ENCODE results near the gene PPP6R1. TPM values are rescaled to one million over a fixed set of nuclear protein-coding genes. Genes with fewer than 3 reads are reported as not detected.

Gene PPP6R1
- total and polyA plus RNA-seq, 2 of the 13 experiments (the other 11 are each of a cell fraction or from before 2014, with no cell fraction given) = 25.8 to 54.0 TPM

- TF ChIP-seq PRPF4 (IDR thresholded peaks at IDR 0.05; ENCODE audit: low read depth, low read length, poor library complexity, severe bottlenecking) (no peak), SRSF4 (IDR thresholded peaks at IDR 0.05; ENCODE audit: low read depth, low read length, poor library complexity, severe bottlenecking) (no peak), NFYC (CRISPR knock-in tag; IDR thresholded peaks at IDR 0.05) (no peak), KAT8 (CRISPR knock-in tag; IDR thresholded peaks at IDR 0.05) (no peak), ZNF263 (CRISPR knock-in tag; IDR thresholded peaks at IDR 0.05) (no peak), NBN (conservative IDR thresholded peaks at IDR 0.05) (no peak), ZNF383 (CRISPR knock-in tag; IDR thresholded peaks at IDR 0.05; ENCODE audit: borderline replicate concordance) (no peak), FOXM1 (CRISPR knock-in tag; IDR thresholded peaks at IDR 0.05) (no peak), KLF16 (CRISPR knock-in tag; IDR thresholded peaks at IDR 0.05) (no peak), FOXC1 (CRISPR knock-in tag; IDR thresholded peaks at IDR 0.05; ENCODE audit: borderline replicate concordance) (peak; percentile 26; the same call in 1 of the 2 replicates), HNRNPL (IDR thresholded peaks at IDR 0.05; ENCODE audit: low read depth, low read length) (no peak), ZNF367 (CRISPR knock-in tag; IDR thresholded peaks at IDR 0.05; ENCODE audit: borderline replicate concordance) (no peak), TFE3 (CRISPR knock-in tag; IDR thresholded peaks at IDR 0.05) (no peak), RNF2 (conservative IDR thresholded peaks at IDR 0.05; ENCODE audit: low read depth) (no peak), MLLT10 (CRISPR knock-in tag; IDR thresholded peaks at IDR 0.05) (no peak), ZNF501 (CRISPR knock-in tag; IDR thresholded peaks at IDR 0.05) (peak; percentile 56; the same call in 1 of the 2 replicates), ZNF572 (CRISPR knock-in tag; IDR thresholded peaks at IDR 0.05) (no peak), PLRG1 (conservative IDR thresholded peaks at IDR 0.05) (no peak)
- TF ChIP-seq, protein P1, sequence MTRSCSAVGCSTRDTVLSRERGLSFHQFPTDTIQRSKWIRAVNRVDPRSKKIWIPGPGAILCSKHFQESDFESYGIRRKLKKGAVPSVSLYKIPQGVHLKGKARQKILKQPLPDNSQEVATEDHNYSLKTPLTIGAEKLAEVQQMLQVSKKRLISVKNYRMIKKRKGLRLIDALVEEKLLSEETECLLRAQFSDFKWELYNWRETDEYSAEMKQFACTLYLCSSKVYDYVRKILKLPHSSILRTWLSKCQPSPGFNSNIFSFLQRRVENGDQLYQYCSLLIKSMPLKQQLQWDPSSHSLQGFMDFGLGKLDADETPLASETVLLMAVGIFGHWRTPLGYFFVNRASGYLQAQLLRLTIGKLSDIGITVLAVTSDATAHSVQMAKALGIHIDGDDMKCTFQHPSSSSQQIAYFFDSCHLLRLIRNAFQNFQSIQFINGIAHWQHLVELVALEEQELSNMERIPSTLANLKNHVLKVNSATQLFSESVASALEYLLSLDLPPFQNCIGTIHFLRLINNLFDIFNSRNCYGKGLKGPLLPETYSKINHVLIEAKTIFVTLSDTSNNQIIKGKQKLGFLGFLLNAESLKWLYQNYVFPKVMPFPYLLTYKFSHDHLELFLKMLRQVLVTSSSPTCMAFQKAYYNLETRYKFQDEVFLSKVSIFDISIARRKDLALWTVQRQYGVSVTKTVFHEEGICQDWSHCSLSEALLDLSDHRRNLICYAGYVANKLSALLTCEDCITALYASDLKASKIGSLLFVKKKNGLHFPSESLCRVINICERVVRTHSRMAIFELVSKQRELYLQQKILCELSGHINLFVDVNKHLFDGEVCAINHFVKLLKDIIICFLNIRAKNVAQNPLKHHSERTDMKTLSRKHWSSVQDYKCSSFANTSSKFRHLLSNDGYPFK (CRISPR knock-in tag; IDR thresholded peaks at IDR 0.05; ENCODE audit: borderline replicate concordance) = peak; percentile 49; the same call in 1 of the 2 replicates
- TF ChIP-seq, protein P2, sequence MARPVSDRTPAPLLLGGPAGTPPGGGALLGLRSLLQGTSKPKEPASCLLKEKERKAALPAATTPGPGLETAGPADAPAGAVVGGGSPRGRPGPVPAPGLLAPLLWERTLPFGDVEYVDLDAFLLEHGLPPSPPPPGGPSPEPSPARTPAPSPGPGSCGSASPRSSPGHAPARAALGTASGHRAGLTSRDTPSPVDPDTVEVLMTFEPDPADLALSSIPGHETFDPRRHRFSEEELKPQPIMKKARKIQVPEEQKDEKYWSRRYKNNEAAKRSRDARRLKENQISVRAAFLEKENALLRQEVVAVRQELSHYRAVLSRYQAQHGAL (CRISPR knock-in tag; IDR thresholded peaks at IDR 0.05; ENCODE audit: not compliant biosample characterization) = no peak
- TF ChIP-seq, protein P3, sequence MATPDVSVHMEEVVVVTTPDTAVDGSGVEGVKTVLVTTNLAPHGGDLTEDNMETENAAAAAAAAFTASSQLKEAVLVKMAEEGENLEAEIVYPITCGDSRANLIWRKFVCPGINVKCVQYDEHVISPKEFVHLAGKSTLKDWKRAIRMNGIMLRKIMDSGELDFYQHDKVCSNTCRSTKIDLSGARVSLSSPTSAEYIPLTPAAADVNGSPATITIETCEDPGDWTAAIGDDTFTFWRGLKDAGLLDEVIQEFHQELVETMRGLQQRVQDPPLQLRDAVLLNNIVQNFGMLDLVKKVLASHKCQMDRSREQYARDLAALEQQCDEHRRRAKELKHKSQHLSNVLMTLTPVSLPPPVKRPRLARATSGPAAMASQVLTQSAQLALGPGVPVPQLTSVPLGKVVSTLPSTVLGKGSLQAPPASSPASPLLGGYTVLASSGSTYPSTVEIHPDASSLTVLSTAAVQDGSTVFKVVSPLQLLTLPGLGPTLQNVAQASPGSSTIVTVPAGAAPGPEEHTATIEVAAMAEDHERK (CRISPR knock-in tag; IDR thresholded peaks at IDR 0.05; ENCODE audit: low read depth) = no peak
- TF ChIP-seq, protein P4, sequence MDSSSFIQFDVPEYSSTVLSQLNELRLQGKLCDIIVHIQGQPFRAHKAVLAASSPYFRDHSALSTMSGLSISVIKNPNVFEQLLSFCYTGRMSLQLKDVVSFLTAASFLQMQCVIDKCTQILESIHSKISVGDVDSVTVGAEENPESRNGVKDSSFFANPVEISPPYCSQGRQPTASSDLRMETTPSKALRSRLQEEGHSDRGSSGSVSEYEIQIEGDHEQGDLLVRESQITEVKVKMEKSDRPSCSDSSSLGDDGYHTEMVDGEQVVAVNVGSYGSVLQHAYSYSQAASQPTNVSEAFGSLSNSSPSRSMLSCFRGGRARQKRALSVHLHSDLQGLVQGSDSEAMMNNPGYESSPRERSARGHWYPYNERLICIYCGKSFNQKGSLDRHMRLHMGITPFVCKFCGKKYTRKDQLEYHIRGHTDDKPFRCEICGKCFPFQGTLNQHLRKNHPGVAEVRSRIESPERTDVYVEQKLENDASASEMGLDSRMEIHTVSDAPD (CRISPR knock-in tag; IDR thresholded peaks at IDR 0.05) = no peak
These were observed 42.9 kb upstream of the PPP6R1 start (continued) for GRCh38 chr19:55301459-55302317.
